Panc1 (cell line): ENCODE data around the gene CORIN. TPM values are rescaled to one million over a fixed set of nuclear protein-coding genes. Genes with fewer than 3 reads are reported as not detected.

ENCODE experiments used
- ATAC-seq: fragments of 200-7000 bp; cut with Tn5 transposase; 2 replicates; pipeline ENCODE4 v1.9.1; 2020; ENCODE audit warnings: mild to moderate bottlenecking, moderate library complexity
- BruUV-seq: library from RNA; stranded (reverse); fragments of 400-500 nt; replicated peaks from 2 replicates; lab custom pipeline; 2021; lab: Mats Ljungman, UMichigan
- CTCF ChIA-PET: fragments of 300-600 bp; sonication (Branson Sonifier 250); formaldehyde crosslinking; loops from one replicate; lab custom pipeline; 2022; ENCODE audit warnings: antibody characterized with exemption; lab: Charles Lee
- POLR2A ChIA-PET: fragments of 300-600 bp; sonication (Branson Sonifier 250); formaldehyde crosslinking; loops from one replicate; lab custom pipeline; 2022; ENCODE audit warnings: antibody characterized with exemption; lab: Charles Lee
- DNase-seq: peaks from one replicate; pipeline ENCODE4 v3.0.0-alpha.2; 2010; ENCODE audit warnings: low read depth, low spot score
- H3K27ac ChIP-seq: 2 replicates; pipeline ENCODE4 v1.5.1; 2011; ENCODE audit warnings: mild to moderate bottlenecking, low read length, inconsistent platforms
- H3K27me3 ChIP-seq: fragments of 200-500 bp; sonication (Bioruptor generic); 2 replicates; pipeline ENCODE4 v1.6.0; 2014; ENCODE audit warnings: low read length, inconsistent platforms; ENCODE audit not compliant: control insufficient read depth, insufficient read depth
- H3K36me3 ChIP-seq: fragments of 200-500 bp; sonication (Bioruptor generic); 2 replicates; pipeline ENCODE4 v1.5.1; 2014; ENCODE audit warnings: inconsistent platforms, mild to moderate bottlenecking, low read length, moderate library complexity; ENCODE audit not compliant: control insufficient read depth, insufficient read depth
- H3K4me1 ChIP-seq: 2 replicates; pipeline ENCODE4 v1.5.1; 2011; ENCODE audit warnings: inconsistent platforms, mild to moderate bottlenecking, low read length, moderate library complexity; ENCODE audit not compliant: control insufficient read depth, insufficient read depth
- H3K4me3 ChIP-seq, 2 experiments: 2 replicates each; pipeline ENCODE4 v1.5.1; 2011 to 2012; ENCODE audit warnings: low read depth in 2 of 2, low read length in 2 of 2, mild to moderate bottlenecking in 2 of 2, inconsistent platforms in 1 of 2, moderate library complexity in 1 of 2
- H3K9me3 ChIP-seq: fragments of 200-500 bp; sonication (Bioruptor generic); 2 replicates; pipeline ENCODE4 v1.5.1; 2014; ENCODE audit warnings: low read depth, mild to moderate bottlenecking, inconsistent platforms, low read length, moderate library complexity; ENCODE audit not compliant: control insufficient read depth, insufficient read depth
- CTCF ChIP-seq: fragments of 450-650 bp; IDR thresholded peaks from 2 replicates; pipeline ENCODE4 v1.5.1; 2017; ENCODE audit warnings: mild to moderate bottlenecking
- POLR2AphosphoS5 ChIP-seq: IDR thresholded peaks from 2 replicates; pipeline ENCODE4 v1.6.1; 2012; ENCODE audit warnings: mild to moderate bottlenecking, low read depth, low read length, moderate library complexity
- REST ChIP-seq, 2 experiments: IDR thresholded peaks; 2 replicates each; pipeline ENCODE4 v1.6.1; 2011 to 2012; ENCODE audit warnings: low read depth in 2 of 2, control low read depth in 1 of 2, low read length in 1 of 2, mild to moderate bottlenecking in 1 of 2, moderate library complexity in 1 of 2; ENCODE audit not compliant: insufficient read depth in 1 of 2
- SIN3A ChIP-seq: IDR thresholded peaks from 2 replicates; pipeline ENCODE4 v1.6.1; 2012; ENCODE audit warnings: low read depth, mild to moderate bottlenecking, low read length, moderate library complexity, borderline replicate concordance; ENCODE audit not compliant: insufficient read depth
- TCF7L2 ChIP-seq: IDR thresholded peaks from 2 replicates; pipeline ENCODE4 v1.6.1; 2011; ENCODE audit warnings: mild to moderate bottlenecking, low read depth, low read length, inconsistent platforms
- in situ Hi-C: cut with HindIII; loops from 2 replicates; pipeline ENCODE4 v1.10.0; 2016; ENCODE audit warnings: low sequenced_read_pairs, low pct_unique_long_range_greater_than_20kb
- intact Hi-C: fragments of 100-400 bp; cut with micrococcal nuclease; formaldehyde crosslinking; loops from one replicate; pipeline ENCODE4 v1.10.0; 2022; ENCODE audit not compliant: unreplicated experiment
- total RNA-seq: library from RNA; stranded (reverse); gene quantifications from one replicate; pipeline ENCODE4 v1.2.1, GENCODE V29; 2021; ENCODE audit not compliant: unreplicated experiment

Gene CORIN
- total RNA-seq, 1 experiment from 2014 or later: not detected

- Histone ChIP-seq H3K27ac (no peak overlapping the region), H3K4me3 (no peak overlapping the region), H3K36me3 (no peaks in the 10 kb centered on the region), H3K9me3 (no peaks in the 10 kb centered on the region), H3K27me3 (no peaks in the 10 kb centered on the region), H3K4me1 (no peaks in the 10 kb centered on the region)
- CTCF ChIA-PET: no interaction called here
- POLR2A ChIA-PET: interaction anchor here (0.6 kb wide), 1 partner anchor 33 kb away, joined by 6 read pairs; no protein-coding TSS in a partner anchor
- in situ Hi-C loops (no loop called here), intact Hi-C loops (no loop called here)
- no peak for ATAC-seq
- TF ChIP-seq POLR2AphosphoS5 (no peak), SIN3A (no peak), TCF7L2 (no peak), CTCF (no peak), REST (IDR thresholded peaks at IDR 0.05; ENCODE audit: insufficient read depth in 1 of 2, low read depth in 2 of 2, low read length in 1 of 2) (no peak)
- no TSS peak for BruUV-seq
- DNase-seq: no peak
These were observed 8.4 kb downstream of the CORIN start for GRCh38 chr4:47829438-47829837.

GRCh38 chr4:47827343-47828047 lies 10.4 kb downstream of the CORIN start:
- ChIA-PET CTCF (no interaction called here), POLR2A (no interaction called here)
- H3K27me3 ChIP-seq: no peaks in the 10 kb centered on the region
- no peaks in the 10 kb centered on the region for H3K36me3 ChIP-seq
- in situ Hi-C loops: no loop called here
- no TSS peak for BruUV-seq
- TF ChIP-seq TCF7L2: no peak
- TF ChIP-seq POLR2AphosphoS5: no peak
- no peak for TF ChIP-seq SIN3A
- TF ChIP-seq REST (IDR thresholded peaks at IDR 0.05; ENCODE audit: insufficient read depth in 1 of 2, low read depth in 2 of 2, low read length in 1 of 2): no peak
- no peak for TF ChIP-seq CTCF
- intact Hi-C loops: no loop called here
- no peaks in the 10 kb centered on the region for H3K4me1 ChIP-seq
- no peak overlapping the region for H3K4me3 ChIP-seq
- ATAC-seq (no peak), DNase-seq (no peak)
- no peak overlapping the region for H3K27ac ChIP-seq
- H3K9me3 ChIP-seq: no peaks in the 10 kb centered on the region
